K562 (cell line): ENCODE results near the gene PGLYRP1. TPM values are rescaled to one million over a fixed set of nuclear protein-coding genes. Genes with fewer than 3 reads are reported as not detected.

Experiments
- ATAC-seq: fragments of 200-7000 bp; cut with Tn5 transposase; 3 replicates; pipeline ENCODE4 v1.9.1; 2020; ENCODE audit warnings: moderate library complexity
- BruUV-seq: library from RNA; stranded (reverse); fragments of 400-500 nt; replicated peaks from 2 replicates; lab custom pipeline; 2021; lab: Mats Ljungman, UMichigan
- CTCF ChIA-PET: fragments of 300-600 bp; formaldehyde crosslinking; extraction: SDS; loops from one replicate; lab custom pipeline; 2021; ENCODE audit warnings: low intra/inter-chr PET ratio; lab: Yijun Ruan, JAX
- POLR2A ChIA-PET: fragments of 300-600, 350-650 bp; sonication (Branson Sonifier 250); formaldehyde crosslinking; extraction: SDS; loops from one replicate; lab custom pipeline; 2021; ENCODE audit warnings: antibody characterized with exemption, inconsistent platforms; lab: Yijun Ruan, JAX
- DNase-seq, 4 experiments: peaks; one replicate each; pipeline versions ENCODE4 v3.0.0 to v3.0.0-alpha.2; 2011 to 2018; ENCODE audit warnings: low spot score in 3 of 4, mixed read lengths in 3 of 4; ENCODE audit errors: extremely low read depth in 1 of 4
- FAIRE-seq: peaks from 2 replicates; lab custom pipeline; 2011; peaks lifted over from hg19 to GRCh38; lab: Jason Lieb, UNC
- H2AFZ ChIP-seq: 2 replicates; pipeline ENCODE4 v1.6.0; 2011; ENCODE audit warnings: low read depth, low read length, control low read depth, inconsistent platforms
- H3K27ac ChIP-seq: fragments of 200-600 bp; 3 replicates; pipeline ENCODE4 v1.8.0; 2011; ENCODE audit warnings: low read depth, mild to moderate bottlenecking, control low read depth, inconsistent platforms, low read length, moderate library complexity, mixed read lengths; ENCODE audit errors: extremely low read depth
- H3K27me3 ChIP-seq, 2 experiments: fragments of 300-600 bp in 1 of 2; 2 replicates in 1 of 2; 3 replicates in 1 of 2; pipeline versions ENCODE4 v1.6.0 to v1.8.0; 2011; ENCODE audit warnings: inconsistent platforms in 2 of 2, low read length in 2 of 2, mild to moderate bottlenecking in 1 of 2, mixed read lengths in 1 of 2, moderate library complexity in 1 of 2; ENCODE audit not compliant: control insufficient read depth in 2 of 2, insufficient read depth in 2 of 2
- H3K36me3 ChIP-seq: fragments of 300-600 bp; 3 replicates; pipeline ENCODE4 v1.8.0; 2011; ENCODE audit warnings: mild to moderate bottlenecking, low read length, inconsistent platforms; ENCODE audit not compliant: control insufficient read depth, insufficient read depth
- H3K4me1 ChIP-seq, 2 experiments: fragments of 200-600 bp in 1 of 2; replicated peaks in 1 of 2; 2 replicates in 1 of 2; 3 replicates in 1 of 2; pipeline versions ENCODE4 v1.5.1 to v1.8.0; 2011; ENCODE audit warnings: inconsistent platforms in 2 of 2, low read length in 2 of 2, mild to moderate bottlenecking in 1 of 2, mixed read lengths in 1 of 2, moderate library complexity in 1 of 2; ENCODE audit not compliant: control insufficient read depth in 2 of 2, insufficient read depth in 2 of 2
- H3K4me2 ChIP-seq: 2 replicates; pipeline ENCODE4 v1.6.1; 2011; ENCODE audit warnings: low read length, control low read depth, inconsistent platforms, mixed read lengths; ENCODE audit not compliant: insufficient read depth
- H3K4me3 ChIP-seq: fragments of 200-600 bp; sonication (generic), shearing (Covaris generic); 2 replicates; pipeline ENCODE4 v1.5.1; 2016; ENCODE audit warnings: control low read depth, inconsistent platforms
- H3K79me2 ChIP-seq: fragments of 200-600 bp; 3 replicates; pipeline ENCODE4 v1.8.0; 2011; ENCODE audit warnings: low read length, inconsistent platforms; ENCODE audit not compliant: control insufficient read depth, insufficient read depth
- H3K9ac ChIP-seq, 2 experiments: 2 replicates each; pipeline versions ENCODE4 v1.6.0 to v1.6.1; 2011; ENCODE audit warnings: low read depth in 2 of 2, low read length in 2 of 2, control low read depth in 1 of 2, inconsistent platforms in 1 of 2, mild to moderate bottlenecking in 1 of 2, mixed read lengths in 1 of 2; ENCODE audit not compliant: insufficient read depth in 1 of 2
- H3K9me1 ChIP-seq: one replicate; pipeline ENCODE4 v1.6.0; 2011; ENCODE audit warnings: inconsistent platforms, mild to moderate bottlenecking, low read length, moderate library complexity; ENCODE audit not compliant: control insufficient read depth, insufficient read depth
- H3K9me3 ChIP-seq: replicated peaks from 2 replicates; pipeline ENCODE4 v1.5.1; 2011; ENCODE audit warnings: low read depth, low read length, inconsistent platforms; ENCODE audit not compliant: control insufficient read depth, insufficient read depth
- H4K20me1 ChIP-seq: replicated peaks from 2 replicates; pipeline ENCODE4 v1.6.1; 2011; ENCODE audit warnings: low read length, inconsistent platforms, mixed read lengths; ENCODE audit not compliant: control insufficient read depth, insufficient read depth
- C11orf30 ChIP-seq: fragments of 450-650 bp; IDR thresholded peaks from 2 replicates; pipeline ENCODE4 v1.6.1; 2016; ENCODE audit warnings: low read depth, mild to moderate bottlenecking
- CREM ChIP-seq: IDR thresholded peaks from 2 replicates; pipeline ENCODE4 v1.6.1; 2014; ENCODE audit warnings: antibody characterized with exemption, low read depth
- RAD21 ChIP-seq, 2 experiments: fragments of 250-450 bp in 1 of 2; fragments of 450-650 bp in 1 of 2; sonication (Bioruptor Pico) in 1 of 2; formaldehyde crosslinking in 1 of 2; IDR thresholded peaks in 1 of 2; conservative IDR thresholded peaks in 1 of 2; 2 replicates each; pipeline versions ENCODE4 v1.4.0 to v1.8.0; 2020 to 2022; ENCODE audit warnings: mild to moderate bottlenecking in 2 of 2, moderate library complexity in 1 of 2
- SIRT6 ChIP-seq: IDR thresholded peaks from one replicate; pipeline ENCODE4 v1.6.1; 2012; ENCODE audit warnings: low read depth, mild to moderate bottlenecking, control low read depth, inconsistent platforms, low read length, moderate library complexity
- TBP ChIP-seq: optimal IDR thresholded peaks from 2 replicates; pipeline ENCODE3; 2011; ENCODE audit warnings: low read depth, low read length, improper control_type of control experiment
- U2AF2 ChIP-seq: fragments of 200-400 bp; formaldehyde crosslinking; optimal IDR thresholded peaks from 2 replicates; pipeline ENCODE3; 2017; ENCODE audit warnings: low read depth, mild to moderate bottlenecking, low read length
- ZNF75A ChIP-seq: fragments of 450-650 bp; formaldehyde crosslinking; IDR thresholded peaks from 2 replicates; pipeline ENCODE4 v1.4.0; 2020; ENCODE audit warnings: mild to moderate bottlenecking
- WGBS: fragments of 100-300 bp; shearing (Covaris generic); methylation state at CpG from one replicate; pipeline ENCODE4 v1.1.6; 2016; ENCODE audit warnings: low coverage, mixed read lengths; ENCODE audit not compliant: insufficient coverage; ENCODE audit errors: missing lambda C conversion rate; 5-methylcytosine and 5-hydroxymethylcytosine counted together
- in situ Hi-C: fragments of 300-500 bp; cut with MboI; formaldehyde crosslinking; loops from 4 replicates; pipeline ENCODE4 v1.15.0; 2018; ENCODE audit warnings: inconsistent platforms, mixed read lengths
- intact Hi-C: fragments of 100-400 bp; cut with micrococcal nuclease; formaldehyde crosslinking; loops from 2 replicates; pipeline ENCODE4 v1.14.2; 2022
- polyA plus RNA-seq, 8 experiments: library from polyadenylated mRNA; depleted of rRNA in 4 of 8; stranded (reverse) in 5 of 8; unstranded in 3 of 8; fragments of >200 nt; fragmentation: Nextera tagmentation in 2 of 8; fragmentation: Illumina TruSeq in 1 of 8; extraction: Ambion mirVana in 2 of 8; extraction: Trizol in 1 of 8; gene quantifications; 2 replicates each; pipeline versions ENCODE4 v1.2.1 to v1.2.3, GENCODE V29; 2011 to 2014; ENCODE audit warnings: inconsistent platforms in 1 of 8, missing spikeins in 1 of 8
- total RNA-seq, 7 experiments: library from RNA; depleted of rRNA in 6 of 7; stranded (reverse); fragments of >200 nt in 6 of 7; fragmentation: Illumina TruSeq in 2 of 7; extraction: Trizol in 2 of 7; gene quantifications; 2 replicates each; pipeline versions ENCODE4 v1.2.1 to v1.2.3, GENCODE V29; 2011 to 2021; ENCODE audit warnings: low replicate concordance in 1 of 7
- TF ChIP-seq, protein P1 (sequence below): sonication (generic); formaldehyde crosslinking; IDR thresholded peaks from 2 replicates; pipeline ENCODE4 v1.8.0; 2022; ENCODE audit warnings: missing genetic modification reagents, mild to moderate bottlenecking, moderate library complexity, borderline replicate concordance
- TF ChIP-seq, protein P2 (sequence below): fragments of 450-650 bp; IDR thresholded peaks from 2 replicates; pipeline ENCODE4 v1.6.1; 2018; ENCODE audit warnings: mild to moderate bottlenecking, low read depth; ENCODE audit not compliant: partially characterized antibody

PGLYRP1 gene
- total and polyA plus RNA-seq, 9 of the 15 experiments (the other 6 are each of a cell fraction or from before 2014, with no cell fraction given): not detected

DNA sequence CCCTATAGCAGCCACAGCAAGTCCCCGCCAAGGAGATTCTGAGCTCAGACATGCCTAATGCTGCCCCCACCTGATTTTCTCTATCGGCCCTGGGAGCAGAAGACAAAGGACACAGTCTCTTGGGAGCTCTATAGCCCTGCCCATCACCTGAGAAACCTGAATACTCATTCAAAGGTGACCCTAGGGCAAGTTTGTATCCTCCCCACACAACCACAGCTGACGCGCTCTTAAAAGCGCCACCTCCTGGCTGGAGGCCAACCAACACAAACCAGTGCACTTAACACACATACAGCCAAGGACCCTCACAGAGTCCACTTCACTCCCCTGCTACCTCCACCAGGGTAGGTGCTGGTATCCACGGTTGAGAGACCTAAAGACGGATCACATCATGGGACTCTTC, 26.7 kb upstream of the PGLYRP1 start (continued):
- TF ChIP-seq, protein P1, sequence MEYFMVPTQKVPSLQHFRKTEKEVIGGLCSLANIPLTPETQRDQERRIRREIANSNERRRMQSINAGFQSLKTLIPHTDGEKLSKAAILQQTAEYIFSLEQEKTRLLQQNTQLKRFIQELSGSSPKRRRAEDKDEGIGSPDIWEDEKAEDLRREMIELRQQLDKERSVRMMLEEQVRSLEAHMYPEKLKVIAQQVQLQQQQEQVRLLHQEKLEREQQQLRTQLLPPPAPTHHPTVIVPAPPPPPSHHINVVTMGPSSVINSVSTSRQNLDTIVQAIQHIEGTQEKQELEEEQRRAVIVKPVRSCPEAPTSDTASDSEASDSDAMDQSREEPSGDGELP (CRISPR knock-in tag): peak; percentile 25; the same call in 1 of the 2 replicates
- no peak for TF ChIP-seq TBP
- 0 out of 2 replicates have a peak, but pooled peaks have one; percentile 12 for TF ChIP-seq CREM
- no peak for TF ChIP-seq SIRT6
- peak in 1 of 2 experiments; percentile 29; a peak in 2 of 4 replicates for TF ChIP-seq RAD21 (CRISPR knock-in tag; conservative IDR thresholded peaks at IDR 0.05 in 1 of 2, IDR thresholded peaks at IDR 0.05 in 1 of 2)
- no peak for TF ChIP-seq U2AF2
- TF ChIP-seq C11orf30: no peak

DNA sequence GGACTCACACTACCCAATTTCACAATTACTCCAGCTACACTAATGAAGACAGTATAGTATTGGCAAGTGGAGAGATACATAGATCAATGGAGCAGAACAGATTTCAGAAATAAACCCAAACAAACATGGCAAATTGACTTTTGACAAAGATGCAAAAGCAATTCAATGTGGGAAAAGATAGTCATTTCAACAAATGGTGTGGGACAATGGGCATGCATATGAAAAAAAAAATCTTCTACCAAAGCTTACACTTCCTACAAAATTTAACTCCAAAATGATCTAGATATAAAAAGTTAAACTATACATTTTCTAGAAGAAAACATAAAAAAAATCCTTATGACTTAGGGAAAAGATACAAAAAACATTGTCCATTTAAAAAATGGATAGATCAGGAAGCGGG, 20.7 kb upstream of the PGLYRP1 start:
- DNase-seq: no peak
- H3K9me1 ChIP-seq: no peaks in the 10 kb centered on the region
- no peaks in the 10 kb centered on the region for H3K9me3 ChIP-seq
- 8% methylated on average over 1 of the region's 1 CpG for WGBS
- POLR2A ChIA-PET: no interaction called here
- no TSS peak for BruUV-seq
- TF ChIP-seq, protein P2, sequence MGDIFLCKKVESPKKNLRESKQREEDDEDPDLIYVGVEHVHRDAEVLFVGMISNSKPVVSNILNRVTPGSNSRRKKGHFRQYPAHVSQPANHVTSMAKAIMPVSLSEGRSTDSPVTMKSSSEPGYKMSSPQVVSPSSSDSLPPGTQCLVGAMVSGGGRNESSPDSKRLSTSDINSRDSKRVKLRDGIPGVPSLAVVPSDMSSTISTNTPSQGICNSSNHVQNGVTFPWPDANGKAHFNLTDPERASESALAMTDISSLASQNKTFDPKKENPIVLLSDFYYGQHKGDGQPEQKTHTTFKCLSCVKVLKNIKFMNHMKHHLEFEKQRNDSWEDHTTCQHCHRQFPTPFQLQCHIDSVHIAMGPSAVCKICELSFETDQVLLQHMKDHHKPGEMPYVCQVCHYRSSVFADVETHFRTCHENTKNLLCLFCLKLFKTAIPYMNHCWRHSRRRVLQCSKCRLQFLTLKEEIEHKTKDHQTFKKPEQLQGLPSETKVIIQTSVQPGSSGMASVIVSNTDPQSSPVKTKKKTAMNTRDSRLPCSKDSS: no peak
- peak; percentile 82 for TF ChIP-seq ZNF75A
- H4K20me1 ChIP-seq: no peaks in the 10 kb centered on the region
- no peaks in the 10 kb centered on the region for H3K79me2 ChIP-seq
- H3K27me3 ChIP-seq: peaks cover 10 to 30% of the 10 kb centered on the region in 2 experiments
- no peak overlapping the region for H2AFZ ChIP-seq
- no peak overlapping the region for H3K4me3 ChIP-seq
- no peaks in the 10 kb centered on the region for H3K36me3 ChIP-seq
- no peak overlapping the region for H3K27ac ChIP-seq
- in situ Hi-C loops: no loop called here
- CTCF ChIA-PET: no interaction called here
- H3K4me1 ChIP-seq: peaks cover 0 to 8% of the 10 kb centered on the region in 2 experiments; a peak in 1 of 5 replicates
- intact Hi-C loops: no loop called here
- ATAC-seq: no peak
- no peak overlapping the region for H3K9ac ChIP-seq
- no peak overlapping the region for H3K4me2 ChIP-seq
- FAIRE-seq: no peak
